NCI-H345 treated with DMSO at 0.1 percent for 48 hours (cell line): ENCODE data around the gene PIK3CG.
"Not testable (repeated sequence)": the region's sequence is repeated elsewhere in the genome, so short reads cannot be mapped to it uniquely, and the experiment has no call there.

Source experiments
- DNase-seq: peaks from one replicate; lab custom pipeline; 2025; ENCODE audit not compliant: unreplicated experiment; lab: John Stamatoyannopoulos, UW

Gene PIK3CG

DNA sequence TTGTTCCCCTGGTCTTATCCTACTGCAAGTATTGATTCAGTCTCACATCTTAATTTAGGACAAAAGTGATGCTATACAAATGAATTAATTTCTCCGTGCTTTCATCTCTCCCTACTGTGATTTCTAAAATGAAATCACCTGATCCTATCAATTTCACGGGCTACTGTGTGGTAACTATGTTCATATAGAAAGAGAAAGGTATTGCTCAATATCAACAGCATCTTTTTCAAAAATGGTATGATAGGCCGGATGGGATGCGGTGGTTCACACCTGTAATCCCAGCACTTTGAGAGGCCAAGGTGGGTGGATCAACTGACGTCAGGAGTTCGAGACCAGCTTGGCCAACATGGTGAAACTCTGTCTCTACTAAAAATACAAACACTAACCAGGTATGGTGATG lies 71.2 kb downstream of the PIK3CG start:
- no peak for DNase-seq

- not testable (repeated sequence) for DNase-seq
Measured at GRCh38 chr7:106938122-106938521, 73.0 kb downstream of the PIK3CG start.

DNA sequence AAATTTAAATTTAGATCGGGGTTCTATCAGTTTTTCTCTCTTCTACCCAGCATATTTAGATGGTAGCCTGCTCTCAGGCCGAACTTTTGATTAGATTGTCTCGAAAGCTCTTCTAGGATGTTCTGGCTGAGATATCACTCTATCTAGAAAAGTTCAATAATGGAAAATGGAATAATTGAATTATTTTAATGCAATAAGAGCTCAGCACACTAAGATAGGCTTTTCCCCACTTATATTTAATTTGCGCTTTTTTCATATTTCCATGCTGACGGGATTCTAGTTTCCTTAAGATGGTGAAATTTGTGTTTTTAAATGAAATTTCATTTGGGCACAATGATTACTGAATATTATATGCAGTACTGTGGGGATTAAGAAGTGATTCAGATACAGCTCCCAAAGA lies 73.7 kb downstream of the PIK3CG start:
- no peak for DNase-seq

DNA sequence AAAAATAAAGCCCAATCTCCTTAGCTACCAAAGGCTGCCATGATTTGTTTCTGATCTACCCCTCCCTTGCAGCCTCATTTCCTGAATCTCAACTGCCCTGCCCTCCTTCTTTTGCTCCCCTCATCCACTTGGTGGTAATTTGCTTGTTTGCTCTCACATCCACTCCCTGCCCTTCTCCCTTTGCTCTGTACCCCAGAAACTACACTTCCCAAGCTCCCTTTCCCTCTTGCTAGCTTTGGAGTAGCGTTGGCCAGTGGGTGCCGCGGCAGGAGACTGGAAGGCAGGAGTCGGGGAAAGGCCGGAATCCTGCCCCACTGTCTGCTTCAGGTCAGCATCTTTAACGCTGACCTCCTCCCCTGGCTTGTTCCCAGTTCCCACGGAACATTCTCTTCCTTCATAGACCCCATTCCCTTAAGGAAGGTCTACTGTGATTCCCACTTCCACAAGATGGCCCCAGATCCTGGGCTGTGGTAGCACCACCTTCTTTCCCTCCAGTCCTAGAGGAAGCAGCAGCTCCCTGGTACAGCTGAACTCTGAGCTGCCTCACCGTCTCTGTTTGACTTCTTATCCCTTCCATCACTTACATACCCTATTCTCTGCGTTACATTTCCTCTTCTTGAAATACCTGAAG lies 79.1 kb downstream of the PIK3CG start:
- DNase-seq = no peak

GRCh38 chr7:106947244-106947728 lies 82.2 kb downstream of the PIK3CG start:
- peak; percentile 21 for DNase-seq

- no peak for DNase-seq
Measured at GRCh38 chr7:106952001-106952657, 87.0 kb downstream of the PIK3CG start.

GRCh38 chr7:106952658-106953231 lies 87.7 kb downstream of the PIK3CG start:
- no peak for DNase-seq

DNA sequence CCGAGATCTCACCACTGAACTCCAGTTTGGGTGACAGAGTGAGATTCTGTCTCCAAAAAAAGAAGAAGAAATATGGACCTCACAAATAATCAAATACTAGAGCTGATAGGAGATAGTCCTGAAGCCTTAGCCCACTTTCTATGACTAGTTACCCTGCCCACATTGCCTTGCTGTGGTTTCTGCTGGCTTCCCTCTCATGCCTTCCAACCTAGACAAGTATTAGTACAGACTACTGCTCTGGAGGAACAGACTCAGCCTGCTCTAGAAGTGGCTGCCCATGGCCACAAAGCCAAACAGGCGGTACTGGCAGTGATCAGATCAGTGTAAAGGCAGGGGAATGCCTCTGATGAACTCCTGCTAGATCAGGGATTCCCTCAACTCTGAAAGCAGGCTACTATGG lies 89.8 kb downstream of the PIK3CG start:
- DNase-seq = no peak

DNA sequence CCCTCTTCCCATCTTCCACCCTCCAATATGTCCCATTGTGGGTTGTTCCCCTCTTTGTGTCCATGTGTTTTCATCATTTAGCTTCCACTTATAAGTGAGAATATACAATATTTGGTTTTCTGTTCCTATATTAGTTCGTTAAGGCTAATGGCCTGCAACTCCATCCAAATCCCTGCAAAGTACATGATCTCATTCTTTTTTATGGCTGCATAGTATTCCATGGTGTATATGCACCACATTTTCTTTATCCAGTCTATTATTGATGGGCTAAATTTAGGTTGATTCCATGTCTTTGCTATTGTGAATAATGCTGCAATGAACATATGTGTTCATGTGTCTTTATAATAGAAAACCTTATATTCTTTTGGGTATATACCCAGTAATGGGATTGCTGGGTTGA lies 90.8 kb downstream of the PIK3CG start:
- not testable (repeated sequence) for DNase-seq
